ENCODE results near the gene EPO. TPM values are rescaled to one million over a fixed set of nuclear protein-coding genes. Genes with fewer than 3 reads are reported as not detected.

The EPO gene
- total RNA-seq, 1 experiment from 2014 or later: 0.30 TPM

DNA sequence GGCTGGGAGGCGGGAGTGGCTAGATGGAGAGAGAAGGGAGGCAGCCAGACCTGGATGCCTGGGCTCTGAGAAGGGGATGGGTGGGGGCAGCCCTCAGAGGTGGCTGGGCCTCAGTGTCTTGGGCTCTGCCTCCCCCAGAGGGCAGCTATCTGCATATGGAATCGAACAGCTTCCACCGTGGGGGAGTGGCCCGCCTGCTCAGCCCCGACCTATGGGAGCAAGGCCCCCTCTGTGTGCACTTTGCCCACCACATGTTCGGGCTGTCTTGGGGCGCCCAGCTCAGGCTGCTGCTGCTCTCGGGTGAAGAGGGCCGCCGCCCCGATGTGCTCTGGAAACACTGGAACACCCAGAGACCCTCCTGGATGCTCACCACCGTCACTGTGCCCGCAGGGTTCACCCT is 16.4 kb downstream of the EPO start:
- intact Hi-C loops (cut with micrococcal nuclease): no loop called here
- ATAC-seq (no peak), DNase-seq (ENCODE audit: low read depth, low spot score) (no peak)
- Histone ChIP-seq H3K9me2 (ENCODE audit: insufficient read depth) (no peaks in the 10 kb centered on the region), H4K20me1 (ENCODE audit: insufficient read depth) (no peaks in the 10 kb centered on the region), H3K27ac (ENCODE audit: low read depth, low read length) (no peak overlapping the region), H3K9me3 (ENCODE audit: control insufficient read depth in 1 of 2, insufficient read depth in 1 of 2, low read depth in 1 of 2, low read length in 2 of 2) (no peaks in the 10 kb centered on the region), H3K27me3 (ENCODE audit: insufficient read depth, low read length) (no peaks in the 10 kb centered on the region), H3K79me2 (ENCODE audit: insufficient read depth, low read length) (no peaks in the 10 kb centered on the region), H3K36me3 (ENCODE audit: control insufficient read depth in 1 of 2, insufficient read depth in 2 of 2, low read length in 2 of 2) (no peaks in the 10 kb centered on the region), H3K4me3 (replicated peaks in 1 of 2; ENCODE audit: low read depth in 1 of 2, low read length in 2 of 2) (no peak overlapping the region), H3K9ac (ENCODE audit: low read length) (no peak overlapping the region), H3K4me1 (ENCODE audit: control insufficient read depth in 1 of 2, insufficient read depth in 2 of 2, low read length in 2 of 2) (no peaks in the 10 kb centered on the region), H3K4me2 (ENCODE audit: low read length) (no peak overlapping the region), H2AFZ (ENCODE audit: low read depth, low read length, poor library complexity, severe bottlenecking) (no peak overlapping the region)
- TF ChIP-seq FOSL1 (IDR thresholded peaks at IDR 0.05; ENCODE audit: low read depth) (no peak), YY1 (IDR thresholded peaks at IDR 0.05; ENCODE audit: extremely low read depth, insufficient replicate concordance, low read depth, low read length) (no peak), CBX3 (IDR thresholded peaks at IDR 0.05; ENCODE audit: low read depth) (no peak), TCF7L2 (IDR thresholded peaks at IDR 0.05; ENCODE audit: borderline replicate concordance, extremely low read depth, insufficient read depth, insufficient read length) (no peak), CEBPB (IDR thresholded peaks at IDR 0.05; ENCODE audit: low read depth) (no peak)
- ChIA-PET CTCF (no interaction called here), RAD21 (ENCODE audit: low non-redundant PET in 1 of 2, low total read pairs in 2 of 2, uncharacterized antibody in 2 of 2, unreplicated experiment in 2 of 2) (no interaction called here), POLR2A (no interaction called here)
- BruUV-seq (replicated peaks): no TSS peak

DNA sequence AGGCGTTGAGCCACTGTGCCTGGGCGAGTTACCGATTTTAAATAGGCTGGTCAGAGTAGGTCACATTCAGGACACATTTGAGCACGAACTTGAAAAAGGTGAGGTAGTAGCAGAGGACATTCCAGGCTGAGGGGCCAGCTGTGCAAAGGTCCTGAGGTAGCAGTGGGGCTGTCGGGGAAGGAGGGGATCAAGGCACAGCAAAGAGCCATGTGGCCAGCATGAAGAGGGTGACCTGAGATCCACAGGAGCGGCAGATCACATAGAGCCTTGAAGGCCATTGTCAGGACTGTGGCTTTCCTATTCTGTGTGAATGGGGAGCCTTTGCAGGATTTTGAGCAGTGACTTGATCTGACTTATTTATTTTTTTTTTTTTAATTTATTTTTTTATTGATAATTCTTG is 19.7 kb downstream of the EPO start:
- RAD21 ChIA-PET (ENCODE audit: low non-redundant PET in 1 of 2, low total read pairs in 2 of 2, uncharacterized antibody in 2 of 2, unreplicated experiment in 2 of 2): no interaction called here
- CTCF ChIA-PET: no interaction called here
- Histone ChIP-seq H3K9me3 (ENCODE audit: control insufficient read depth in 1 of 2, insufficient read depth in 1 of 2, low read depth in 1 of 2, low read length in 2 of 2) (no peaks in the 10 kb centered on the region), H3K4me1 (ENCODE audit: control insufficient read depth in 1 of 2, insufficient read depth in 2 of 2, low read length in 2 of 2) (no peaks in the 10 kb centered on the region), H3K79me2 (ENCODE audit: insufficient read depth, low read length) (no peaks in the 10 kb centered on the region), H3K9ac (ENCODE audit: low read length) (no peak overlapping the region), H3K4me3 (replicated peaks in 1 of 2; ENCODE audit: low read depth in 1 of 2, low read length in 2 of 2) (no peak overlapping the region), H2AFZ (ENCODE audit: low read depth, low read length, poor library complexity, severe bottlenecking) (no peak overlapping the region), H3K27ac (ENCODE audit: low read depth, low read length) (no peak overlapping the region), H3K27me3 (ENCODE audit: insufficient read depth, low read length) (no peaks in the 10 kb centered on the region), H3K36me3 (ENCODE audit: control insufficient read depth in 1 of 2, insufficient read depth in 2 of 2, low read length in 2 of 2) (no peaks in the 10 kb centered on the region), H4K20me1 (ENCODE audit: insufficient read depth) (no peaks in the 10 kb centered on the region), H3K9me2 (ENCODE audit: insufficient read depth) (no peaks in the 10 kb centered on the region), H3K4me2 (ENCODE audit: low read length) (no peak overlapping the region)
- no peak for TF ChIP-seq CEBPB (IDR thresholded peaks at IDR 0.05; ENCODE audit: low read depth)
- POLR2A ChIA-PET: no interaction called here
- no peak for ATAC-seq
- intact Hi-C loops (cut with micrococcal nuclease): no loop called here
- BruUV-seq (replicated peaks): no TSS peak
- no peak for DNase-seq (ENCODE audit: low read depth, low spot score)
